GM18951 (cell line): ENCODE results near the gene TLE3.
"Not testable (repeated sequence)": the region's sequence is repeated elsewhere in the genome, so short reads cannot be mapped to it uniquely, and the experiment has no call there.

ENCODE experiments used
- POLR2A ChIP-seq: IDR thresholded peaks from 4 replicates; pipeline ENCODE4 v1.6.1; 2011; ENCODE audit warnings: mild to moderate bottlenecking; ENCODE audit not compliant: insufficient read length, insufficient read depth; ENCODE audit errors: extremely low read depth
- in situ Hi-C: fragments of 300-500 bp; cut with MboI; formaldehyde crosslinking; loops from one replicate; pipeline ENCODE4 v1.12.0; 2022; ENCODE audit warnings: low sequenced_read_pairs, mixed read lengths, inconsistent platforms; ENCODE audit not compliant: unreplicated experiment

TLE3 gene

GRCh38 chr15:70097321-70098152, at the start of gene TLE3:
TLE3 (minus strand) TSS chr15:70097917; CDS start chr15:70096798, 1,119 bp downstream.
- TF ChIP-seq POLR2A = peak; percentile 93
- in situ Hi-C loops = loop anchor here (25.0 kb wide), 1 partner anchor 360 kb away; no protein-coding TSS in a partner anchor

GRCh38 chr15:70147178-70147760, 49.6 kb upstream of the TLE3 start:
- in situ Hi-C loops = no loop called here

GRCh38 chr15:70146771-70147170, 49.1 kb upstream of the TLE3 start:
- no peak for TF ChIP-seq POLR2A
- in situ Hi-C loops = no loop called here

More at GRCh38 chr15:70147178-70147760, 49.6 kb upstream of the TLE3 start:
- no peak for TF ChIP-seq POLR2A

- TF ChIP-seq POLR2A = no peak
- in situ Hi-C loops = no loop called here
Measured at GRCh38 chr15:70146162-70146561, 48.4 kb upstream of the TLE3 start.

- no peak for TF ChIP-seq POLR2A
Measured at GRCh38 chr15:70145261-70145660, 47.5 kb upstream of the TLE3 start.

GRCh38 chr15:70142322-70143191, 44.8 kb upstream of the TLE3 start:
- in situ Hi-C loops = no loop called here
- TF ChIP-seq POLR2A = no peak

More at GRCh38 chr15:70145261-70145660, 47.5 kb upstream of the TLE3 start:
- in situ Hi-C loops = no loop called here

GRCh38 chr15:70142072-70142321, 44.3 kb upstream of the TLE3 start:
- TF ChIP-seq POLR2A = no peak
- in situ Hi-C loops = no loop called here

- TF ChIP-seq POLR2A = no peak
Measured at GRCh38 chr15:70141376-70142071, 43.8 kb upstream of the TLE3 start.

GRCh38 chr15:70140543-70141375, 43.0 kb upstream of the TLE3 start:
- in situ Hi-C loops = no loop called here
- no peak for TF ChIP-seq POLR2A

More at GRCh38 chr15:70141376-70142071, 43.8 kb upstream of the TLE3 start:
- in situ Hi-C loops = no loop called here

GRCh38 chr15:70140025-70140542, 42.4 kb upstream of the TLE3 start:
- no peak for TF ChIP-seq POLR2A
- in situ Hi-C loops = no loop called here

- TF ChIP-seq POLR2A = no peak
- in situ Hi-C loops = no loop called here
Measured at GRCh38 chr15:70137967-70138366, 40.2 kb upstream of the TLE3 start.

GRCh38 chr15:70137021-70137420, 39.3 kb upstream of the TLE3 start:
- in situ Hi-C loops = not testable (repeated sequence)
